SH-SY5Y (cell line): ENCODE measurements around the gene HSD17B4.

ENCODE experiments used
- GATA2 ChIP-seq: IDR thresholded peaks from 2 replicates; pipeline ENCODE4 v1.6.1; 2011; ENCODE audit warnings: mild to moderate bottlenecking, low read depth, low read length
- GATA3 ChIP-seq: IDR thresholded peaks from 2 replicates; pipeline ENCODE4 v1.6.1; 2011; ENCODE audit warnings: low read depth, mild to moderate bottlenecking, low read length, moderate library complexity

DNA sequence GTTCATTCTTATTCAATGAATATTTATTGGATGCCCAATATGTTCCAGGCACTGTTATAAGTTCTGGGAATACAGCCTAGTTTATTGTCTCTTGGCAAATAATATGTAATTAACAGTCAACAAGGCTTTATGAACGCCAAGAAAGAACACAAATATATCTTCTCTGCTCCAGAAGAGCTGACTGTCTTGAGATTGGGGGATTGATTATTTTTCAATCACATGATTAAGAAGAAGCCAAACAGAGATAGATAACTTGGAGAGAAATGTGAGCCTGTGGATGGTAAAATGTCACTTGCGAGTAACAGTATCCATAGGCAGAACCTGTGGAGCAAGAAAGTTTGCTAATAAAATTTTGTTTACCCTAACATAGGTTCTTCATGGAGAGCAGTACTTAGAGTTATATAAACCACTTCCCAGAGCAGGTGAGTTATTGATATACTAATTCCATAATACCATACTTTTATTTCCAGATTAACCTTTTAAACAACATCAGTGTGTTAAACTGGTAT is 49.4 kb downstream of the HSD17B4 start:
- TF ChIP-seq GATA2 (no peak), GATA3 (no peak)
